ENCODE data around the gene GNAS.

- TF ChIP-seq, protein P1, sequence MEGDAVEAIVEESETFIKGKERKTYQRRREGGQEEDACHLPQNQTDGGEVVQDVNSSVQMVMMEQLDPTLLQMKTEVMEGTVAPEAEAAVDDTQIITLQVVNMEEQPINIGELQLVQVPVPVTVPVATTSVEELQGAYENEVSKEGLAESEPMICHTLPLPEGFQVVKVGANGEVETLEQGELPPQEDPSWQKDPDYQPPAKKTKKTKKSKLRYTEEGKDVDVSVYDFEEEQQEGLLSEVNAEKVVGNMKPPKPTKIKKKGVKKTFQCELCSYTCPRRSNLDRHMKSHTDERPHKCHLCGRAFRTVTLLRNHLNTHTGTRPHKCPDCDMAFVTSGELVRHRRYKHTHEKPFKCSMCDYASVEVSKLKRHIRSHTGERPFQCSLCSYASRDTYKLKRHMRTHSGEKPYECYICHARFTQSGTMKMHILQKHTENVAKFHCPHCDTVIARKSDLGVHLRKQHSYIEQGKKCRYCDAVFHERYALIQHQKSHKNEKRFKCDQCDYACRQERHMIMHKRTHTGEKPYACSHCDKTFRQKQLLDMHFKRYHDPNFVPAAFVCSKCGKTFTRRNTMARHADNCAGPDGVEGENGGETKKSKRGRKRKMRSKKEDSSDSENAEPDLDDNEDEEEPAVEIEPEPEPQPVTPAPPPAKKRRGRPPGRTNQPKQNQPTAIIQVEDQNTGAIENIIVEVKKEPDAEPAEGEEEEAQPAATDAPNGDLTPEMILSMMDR (IDR thresholded peaks at IDR 0.05) = no peak
- TF ChIP-seq POLR2A (IDR thresholded peaks at IDR 0.05) = no peak
Observed at GRCh38 chr20:58826271-58826670, 26.2 kb upstream of the GNAS start.
